GM12874 (cell line): ENCODE data around the gene ZC3H18.

Source experiments
- TF ChIP-seq, protein P1 (sequence below): IDR thresholded peaks from 2 replicates; pipeline ENCODE4 v1.5.1; 2011; ENCODE audit warnings: low read depth, mild to moderate bottlenecking, control low read depth, low read length, moderate library complexity; ENCODE audit not compliant: insufficient read depth

Gene ZC3H18

DNA sequence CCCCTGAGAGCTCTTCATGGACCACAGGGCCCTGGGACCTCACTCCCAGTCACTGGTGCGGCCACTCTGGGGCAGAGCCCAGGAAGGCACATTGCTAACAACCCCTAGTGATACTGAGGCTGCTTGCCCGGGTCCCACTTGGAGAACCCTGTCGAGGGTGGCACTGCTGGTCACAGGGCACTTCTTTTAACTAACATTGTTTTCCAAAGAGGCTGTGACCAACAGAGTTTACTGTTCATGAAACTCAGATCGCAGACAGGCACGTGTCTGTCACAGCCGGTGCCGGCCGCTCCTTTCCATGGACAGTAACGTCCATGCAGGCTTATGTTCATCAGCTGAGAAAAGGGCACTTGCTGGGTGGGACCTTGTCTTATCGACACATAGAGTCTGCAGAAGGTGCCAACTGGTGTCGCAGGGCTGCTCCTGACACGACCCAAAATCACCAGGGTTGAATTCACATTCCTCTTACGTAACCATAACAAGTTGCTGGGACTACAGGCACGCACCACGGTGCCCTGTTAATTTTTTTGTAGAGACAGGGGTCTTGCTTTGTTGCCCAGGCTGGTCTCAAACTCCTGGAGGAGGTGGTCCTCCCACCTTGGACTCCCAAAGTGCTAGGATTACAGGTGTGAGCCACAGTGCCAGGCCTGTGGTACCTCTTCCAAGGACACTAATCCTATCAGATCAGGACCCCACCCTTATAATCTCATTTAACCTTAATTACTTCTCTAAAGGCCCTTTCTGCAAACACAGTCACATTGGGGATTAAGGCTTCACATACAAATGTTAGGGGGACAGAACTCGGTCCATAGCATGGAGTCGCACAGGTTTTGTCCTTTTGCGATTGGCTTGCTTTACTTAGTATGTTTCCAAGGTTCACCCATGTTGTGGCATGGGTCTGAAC lies 1.2 kb upstream of the ZC3H18 start:
- TF ChIP-seq, protein P1, sequence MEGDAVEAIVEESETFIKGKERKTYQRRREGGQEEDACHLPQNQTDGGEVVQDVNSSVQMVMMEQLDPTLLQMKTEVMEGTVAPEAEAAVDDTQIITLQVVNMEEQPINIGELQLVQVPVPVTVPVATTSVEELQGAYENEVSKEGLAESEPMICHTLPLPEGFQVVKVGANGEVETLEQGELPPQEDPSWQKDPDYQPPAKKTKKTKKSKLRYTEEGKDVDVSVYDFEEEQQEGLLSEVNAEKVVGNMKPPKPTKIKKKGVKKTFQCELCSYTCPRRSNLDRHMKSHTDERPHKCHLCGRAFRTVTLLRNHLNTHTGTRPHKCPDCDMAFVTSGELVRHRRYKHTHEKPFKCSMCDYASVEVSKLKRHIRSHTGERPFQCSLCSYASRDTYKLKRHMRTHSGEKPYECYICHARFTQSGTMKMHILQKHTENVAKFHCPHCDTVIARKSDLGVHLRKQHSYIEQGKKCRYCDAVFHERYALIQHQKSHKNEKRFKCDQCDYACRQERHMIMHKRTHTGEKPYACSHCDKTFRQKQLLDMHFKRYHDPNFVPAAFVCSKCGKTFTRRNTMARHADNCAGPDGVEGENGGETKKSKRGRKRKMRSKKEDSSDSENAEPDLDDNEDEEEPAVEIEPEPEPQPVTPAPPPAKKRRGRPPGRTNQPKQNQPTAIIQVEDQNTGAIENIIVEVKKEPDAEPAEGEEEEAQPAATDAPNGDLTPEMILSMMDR: no peak

DNA sequence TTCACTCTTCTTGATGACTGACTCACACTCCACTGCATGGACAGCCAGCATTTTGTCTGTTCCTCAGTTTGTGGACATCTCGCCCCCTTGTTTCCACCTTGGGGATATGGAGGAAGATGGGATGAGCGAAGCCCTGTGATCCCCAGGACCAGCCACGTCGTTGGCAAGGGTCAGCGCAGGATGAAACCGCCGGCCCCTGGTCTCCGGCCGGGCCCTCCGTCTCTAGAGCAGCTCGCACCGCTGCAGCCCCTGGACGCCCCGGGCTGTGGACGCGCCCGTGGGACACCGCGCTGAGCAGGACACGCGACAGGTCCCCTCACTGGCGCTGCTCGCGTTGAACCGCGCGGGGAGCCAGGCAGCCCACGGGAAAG lies 604 bp upstream of the ZC3H18 start:
- TF ChIP-seq, protein P1: no peak

DNA sequence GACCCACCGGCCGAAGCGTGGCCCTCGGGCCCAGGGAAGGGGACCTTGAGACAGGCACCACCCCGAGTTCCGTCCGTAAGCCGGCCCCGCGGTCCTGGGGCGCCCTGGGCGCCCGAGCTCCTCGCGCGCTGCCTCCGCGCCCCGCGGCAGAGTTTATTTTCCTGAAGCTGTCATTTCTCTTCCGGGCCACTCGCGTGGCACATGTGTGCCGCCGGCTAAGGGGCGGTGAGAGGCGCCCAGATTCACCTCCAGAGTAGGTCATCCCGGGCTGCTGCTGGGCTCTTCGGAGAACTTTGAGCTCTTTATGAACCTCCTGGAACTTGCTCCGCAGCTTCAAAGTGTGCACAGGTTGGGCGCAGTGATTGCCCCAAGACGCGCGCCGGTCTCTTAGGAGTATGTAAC lies 489 bp downstream of the ZC3H18 start:
- TF ChIP-seq, protein P1: no peak

DNA sequence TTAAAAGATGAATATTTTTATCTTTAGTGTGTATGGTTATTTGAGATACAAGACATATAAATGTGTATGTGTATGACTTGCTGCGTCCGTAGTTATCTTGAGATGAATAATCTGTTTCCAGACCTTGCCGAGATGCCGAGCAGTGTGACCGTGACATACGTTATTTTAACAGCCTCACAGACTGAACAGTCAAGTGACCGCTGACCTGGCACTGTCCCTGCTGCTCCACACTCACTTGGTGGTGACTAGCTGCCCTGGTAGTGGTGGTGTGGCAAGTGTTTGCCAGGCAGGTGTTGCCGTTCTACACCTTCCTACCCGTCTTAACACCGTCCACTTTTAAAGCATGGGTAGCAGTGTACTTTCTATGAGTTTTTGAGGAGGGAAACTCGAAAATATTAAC lies 5.0 kb downstream of the ZC3H18 start:
- TF ChIP-seq, protein P1: no peak

DNA sequence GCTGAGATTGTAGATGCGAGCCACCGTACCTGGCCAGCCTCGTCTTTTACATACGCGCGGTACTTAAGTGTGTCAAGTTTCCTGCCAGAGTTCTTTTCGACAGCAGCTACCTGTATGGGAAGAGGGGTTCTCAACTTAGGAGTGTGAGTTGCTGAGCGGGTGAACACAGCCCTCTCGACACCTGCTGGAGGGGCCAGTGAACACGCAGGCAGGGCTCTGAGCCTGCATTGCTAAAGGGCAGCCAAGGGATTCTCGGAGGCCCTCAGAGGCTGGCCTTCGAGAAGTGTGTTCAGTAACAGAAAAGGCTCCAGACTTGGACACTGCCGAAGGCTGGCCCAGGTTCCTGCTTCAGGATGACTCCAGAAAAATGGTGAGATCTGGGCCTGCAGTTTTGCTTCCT lies 6.1 kb downstream of the ZC3H18 start:
- TF ChIP-seq, protein P1: no peak

DNA sequence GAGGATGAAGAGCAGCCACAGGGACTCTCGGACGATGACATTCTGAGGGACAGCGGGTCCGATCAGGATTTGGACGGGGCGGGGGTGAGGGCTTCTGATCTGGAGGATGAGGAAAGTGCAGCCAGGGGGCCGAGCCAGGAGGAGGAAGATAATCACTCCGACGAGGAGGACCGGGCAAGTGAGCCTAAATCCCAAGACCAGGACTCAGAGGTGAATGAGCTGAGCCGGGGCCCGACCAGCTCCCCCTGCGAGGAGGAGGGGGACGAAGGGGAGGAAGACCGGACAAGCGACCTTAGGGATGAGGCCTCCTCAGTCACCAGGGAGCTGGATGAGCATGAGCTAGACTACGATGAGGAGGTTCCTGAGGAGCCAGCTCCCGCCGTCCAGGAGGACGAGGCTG lies 7.0 kb downstream of the ZC3H18 start:
- TF ChIP-seq, protein P1: no peak

DNA sequence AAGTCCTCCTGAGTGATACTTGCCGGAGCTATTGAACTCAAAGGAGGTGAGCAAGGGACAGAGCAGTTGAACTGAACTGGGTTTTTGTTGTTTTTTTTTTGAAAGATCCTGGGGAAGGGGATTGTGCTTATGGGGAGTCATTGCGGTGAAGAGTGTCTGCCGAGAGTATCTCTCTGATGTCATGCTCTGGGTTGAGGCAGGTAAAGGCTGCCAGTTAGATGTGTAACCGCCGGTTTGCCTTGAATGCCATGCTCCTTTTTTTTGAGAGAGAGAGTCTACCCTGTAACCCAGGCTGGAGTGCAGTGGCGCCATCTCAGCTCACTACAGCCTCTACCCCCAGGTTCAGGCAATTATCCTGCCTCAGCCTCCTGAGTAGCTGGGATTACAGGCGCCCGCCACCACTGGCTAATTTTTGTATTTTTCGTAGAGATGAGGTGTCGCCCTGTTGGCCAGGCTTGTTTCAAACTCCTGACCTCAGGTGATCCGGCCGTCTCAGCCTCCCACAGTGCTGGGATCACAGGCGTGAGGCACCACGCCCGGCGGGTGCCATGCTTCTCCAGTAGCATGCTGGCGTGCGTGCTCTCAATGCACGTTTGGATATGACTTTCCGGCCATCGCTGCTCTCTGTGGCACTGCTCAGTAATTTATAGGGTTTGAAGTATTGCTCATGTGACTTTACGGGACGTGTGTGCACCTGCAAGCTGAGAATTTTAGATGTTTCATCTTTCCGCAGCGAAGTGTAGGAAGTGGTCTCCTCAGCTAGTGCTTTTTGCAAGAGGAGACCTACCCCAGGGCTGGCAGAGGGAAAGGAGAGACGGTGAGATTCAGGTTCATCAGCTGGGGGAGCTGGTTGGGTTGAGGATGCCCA lies 8.5 kb downstream of the ZC3H18 start:
- TF ChIP-seq, protein P1: no peak
